GM23248 (cell line): ENCODE results near the gene SH3RF2. TPM values are rescaled to one million over a fixed set of nuclear protein-coding genes. Genes with fewer than 3 reads are reported as not detected.

Experiments used
- DNase-seq: peaks from one replicate; pipeline ENCODE4 v3.0.0-alpha.2; 2015
- H2AFZ ChIP-seq: fragments of 200-600 bp; sonication (generic); 2 replicates; pipeline ENCODE4 v1.6.1; 2016; ENCODE audit warnings: antibody characterized with exemption
- H3F3A ChIP-seq: fragments of 200-600 bp; sonication (generic); 2 replicates; pipeline ENCODE4 v1.6.1; 2016; ENCODE audit warnings: mild to moderate bottlenecking, antibody characterized with exemption, mixed run types; ENCODE audit not compliant: insufficient read depth
- H3K27ac ChIP-seq: fragments of 200-600 bp; sonication (generic); 2 replicates; pipeline ENCODE4 v1.5.1; 2016; ENCODE audit warnings: mild to moderate bottlenecking
- H3K27me3 ChIP-seq: fragments of 200-600 bp; sonication (generic); replicated peaks from 2 replicates; pipeline ENCODE4 v1.6.1; 2016; ENCODE audit warnings: mild to moderate bottlenecking; ENCODE audit not compliant: insufficient read depth
- H3K36me3 ChIP-seq: fragments of 200-600 bp; sonication (generic); 2 replicates; pipeline ENCODE4 v1.6.1; 2016; ENCODE audit warnings: low read depth, mild to moderate bottlenecking
- H3K4me1 ChIP-seq: fragments of 200-600 bp; sonication (generic); 2 replicates; pipeline ENCODE4 v1.6.1; 2016; ENCODE audit warnings: mild to moderate bottlenecking; ENCODE audit not compliant: insufficient read depth
- H3K4me2 ChIP-seq: fragments of 200-600 bp; sonication (generic); one replicate; pipeline ENCODE4 v1.6.1; 2016; ENCODE audit warnings: mild to moderate bottlenecking; ENCODE audit not compliant: unreplicated experiment
- H3K4me3 ChIP-seq: fragments of 200-600 bp; sonication (generic); 2 replicates; pipeline ENCODE4 v1.5.1; 2016; ENCODE audit warnings: mild to moderate bottlenecking
- H3K79me2 ChIP-seq: fragments of 200-600 bp; sonication (generic); 2 replicates; pipeline ENCODE4 v1.6.1; 2016; ENCODE audit warnings: mild to moderate bottlenecking; ENCODE audit not compliant: insufficient read depth
- H3K9ac ChIP-seq: fragments of 200-600 bp; sonication (generic); 2 replicates; pipeline ENCODE4 v1.6.1; 2016; ENCODE audit warnings: mild to moderate bottlenecking
- H3K9me2 ChIP-seq: fragments of 200-600 bp; sonication (generic); 2 replicates; pipeline ENCODE4 v1.6.1; 2016; ENCODE audit warnings: mixed run types, mild to moderate bottlenecking, moderate library complexity; ENCODE audit not compliant: insufficient read depth
- H3K9me3 ChIP-seq: fragments of 200-600 bp; sonication (generic); one replicate; pipeline ENCODE4 v1.6.1; 2017; ENCODE audit warnings: low read depth
- H4K20me1 ChIP-seq: fragments of 200-600 bp; sonication (generic); 2 replicates; pipeline ENCODE4 v1.6.0; 2016; ENCODE audit not compliant: insufficient read depth
- EZH2 ChIP-seq: fragments of 200-600 bp; sonication (generic); IDR thresholded peaks from 2 replicates; pipeline ENCODE4 v1.6.1; 2018; ENCODE audit warnings: antibody characterized with exemption, mild to moderate bottlenecking; ENCODE audit not compliant: insufficient read depth, poor library complexity, severe bottlenecking
- EZH2phosphoT487 ChIP-seq: fragments of 200-600 bp; sonication (generic); IDR thresholded peaks from 2 replicates; pipeline ENCODE4 v1.6.1; 2018; ENCODE audit warnings: antibody characterized with exemption, moderate library complexity, mild to moderate bottlenecking, low read depth; ENCODE audit not compliant: insufficient read depth
- WGBS, 2 experiments: methylation state at CpG; one replicate each; pipeline ENCODE4 v1.1.6; 2015 to 2017; ENCODE audit warnings: low lambda C conversion rate in 2 of 2, low coverage in 1 of 2; ENCODE audit errors: missing lambda C conversion rate in 2 of 2; 5-methylcytosine and 5-hydroxymethylcytosine counted together
- in situ Hi-C: fragments of 300-500 bp; cut with MboI; formaldehyde crosslinking; loops from 2 replicates; pipeline ENCODE4 v1.15.0; 2020
- polyA plus RNA-seq: library from polyadenylated mRNA; unstranded; fragments of >200 nt; fragmentation: Nextera tagmentation; extraction: Ambion mirVana; gene quantifications from 2 replicates; pipeline ENCODE4 v1.2.1, GENCODE V29; 2016
- total RNA-seq: library from RNA; depleted of rRNA; stranded (reverse); fragments of >200 nt; shearing (Covaris generic); gene quantifications from 2 replicates; pipeline ENCODE4 v1.2.3, GENCODE V29; 2014

SH3RF2 gene
- total and polyA plus RNA-seq, 2 experiments from 2014 or later, result 0.21 TPM; not detected in 1

- no peaks in the 10 kb centered on the region for H4K20me1 ChIP-seq
- H3K4me2 ChIP-seq, result no peak overlapping the region
- DNase-seq, result no peak
- H3K27me3 ChIP-seq, result peaks cover 67% of the 10 kb centered on the region
- no peak overlapping the region for H3K9ac ChIP-seq
- no peaks in the 10 kb centered on the region for H3F3A ChIP-seq
- no peak overlapping the region for H3K27ac ChIP-seq
- no peaks in the 10 kb centered on the region for H3K9me3 ChIP-seq
- peaks cover 11% of the 10 kb centered on the region for H3K4me1 ChIP-seq
- H3K36me3 ChIP-seq, result no peaks in the 10 kb centered on the region
- WGBS, 2 experiments, result 94 to 97% methylated on average over 7 of the region's 7 CpGs
- in situ Hi-C loops, result no loop called here
- H3K9me2 ChIP-seq, result no peaks in the 10 kb centered on the region
- TF ChIP-seq EZH2phosphoT487 (no peak), EZH2 (no peak)
- H3K79me2 ChIP-seq, result no peaks in the 10 kb centered on the region
- no peak overlapping the region for H3K4me3 ChIP-seq
- no peak overlapping the region for H2AFZ ChIP-seq
Observed at GRCh38 chr5:145913701-145914100, 22.7 kb upstream of the SH3RF2 start.

DNA sequence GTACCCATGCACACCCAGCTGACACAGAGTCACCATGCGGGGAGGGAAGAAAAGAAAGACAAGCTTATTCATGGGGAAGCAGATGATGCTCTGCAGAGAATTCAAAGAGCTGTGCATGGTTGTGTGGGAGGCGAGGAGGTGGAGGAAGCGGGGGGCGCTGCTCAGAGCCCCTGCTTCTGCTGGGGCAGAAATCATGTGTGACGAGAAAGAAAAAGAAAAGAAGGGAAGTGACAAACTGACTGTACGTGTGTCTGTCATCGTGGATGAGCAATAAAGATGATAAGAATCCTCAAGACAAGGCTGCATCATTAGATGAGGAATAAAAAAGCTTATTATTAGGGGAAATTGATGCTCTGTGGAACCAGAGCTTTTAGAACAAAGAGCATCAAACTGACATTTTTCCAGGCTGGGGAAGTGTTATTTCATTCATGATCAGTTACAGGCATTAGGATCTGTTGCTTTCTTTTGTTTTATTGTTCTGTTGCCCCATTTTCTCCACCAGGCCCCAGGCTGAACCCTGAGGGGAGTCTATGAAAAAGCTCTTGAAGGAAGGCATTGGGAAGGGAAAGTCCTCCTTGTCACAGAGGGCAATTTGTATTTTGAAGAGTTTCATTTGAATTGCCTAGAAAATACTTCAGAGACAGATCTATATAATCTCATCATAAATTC is 20.3 kb upstream of the SH3RF2 start:
- Histone ChIP-seq H4K20me1 (no peaks in the 10 kb centered on the region), H3K4me2 (no peak overlapping the region), H3K27ac (no peak overlapping the region), H3K36me3 (no peaks in the 10 kb centered on the region), H3K4me3 (no peak overlapping the region), H3K9me3 (no peaks in the 10 kb centered on the region), H2AFZ (no peak overlapping the region), H3K27me3 (peaks cover 52% of the 10 kb centered on the region), H3F3A (peaks cover under 1% of the 10 kb centered on the region; the same call in 1 of the 2 replicates), H3K79me2 (no peaks in the 10 kb centered on the region), H3K9ac (no peak overlapping the region), H3K4me1 (peaks cover 14% of the 10 kb centered on the region), H3K9me2 (no peaks in the 10 kb centered on the region)
- TF ChIP-seq EZH2, result no peak
- no peak for TF ChIP-seq EZH2phosphoT487
- in situ Hi-C loops, result no loop called here
- WGBS, 2 experiments, result 83% methylated on average over 7 of the region's 7 CpGs
- no peak for DNase-seq

DNA sequence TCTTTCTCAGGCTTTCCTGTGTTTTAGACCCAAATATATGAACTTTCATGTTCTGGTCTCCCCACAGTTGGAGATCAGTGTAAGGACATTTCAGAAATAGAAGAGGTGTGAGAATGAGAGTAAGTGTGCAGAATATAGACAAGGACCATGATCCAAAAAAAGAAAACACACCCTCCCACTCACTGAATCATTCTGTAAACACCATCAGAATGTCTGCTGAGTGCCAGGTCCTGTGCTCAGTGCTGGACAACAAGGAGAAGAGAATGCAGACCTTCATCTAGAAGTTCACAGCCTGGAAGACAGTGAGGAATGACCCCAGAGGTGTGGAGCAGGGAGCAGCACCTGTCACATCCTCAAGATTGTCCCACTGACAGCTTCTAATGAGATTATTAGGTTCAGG is 19.1 kb upstream of the SH3RF2 start:
- DNase-seq, result peak; percentile 41
- Histone ChIP-seq H2AFZ (no peak overlapping the region), H3K27me3 (peaks cover 42% of the 10 kb centered on the region), H3K36me3 (no peaks in the 10 kb centered on the region), H3K9me3 (no peaks in the 10 kb centered on the region), H3K4me2 (peak overlapping the region; percentile 49), H3K9ac (no peak overlapping the region), H4K20me1 (no peaks in the 10 kb centered on the region), H3K79me2 (no peaks in the 10 kb centered on the region), H3K27ac (no peak overlapping the region), H3K4me1 (peaks cover 20% of the 10 kb centered on the region), H3K4me3 (no peak overlapping the region), H3F3A (peaks cover 6% of the 10 kb centered on the region; the same call in 1 of the 2 replicates), H3K9me2 (no peaks in the 10 kb centered on the region)
- in situ Hi-C loops, result no loop called here
- TF ChIP-seq EZH2phosphoT487 (no peak), EZH2 (no peak)

DNA sequence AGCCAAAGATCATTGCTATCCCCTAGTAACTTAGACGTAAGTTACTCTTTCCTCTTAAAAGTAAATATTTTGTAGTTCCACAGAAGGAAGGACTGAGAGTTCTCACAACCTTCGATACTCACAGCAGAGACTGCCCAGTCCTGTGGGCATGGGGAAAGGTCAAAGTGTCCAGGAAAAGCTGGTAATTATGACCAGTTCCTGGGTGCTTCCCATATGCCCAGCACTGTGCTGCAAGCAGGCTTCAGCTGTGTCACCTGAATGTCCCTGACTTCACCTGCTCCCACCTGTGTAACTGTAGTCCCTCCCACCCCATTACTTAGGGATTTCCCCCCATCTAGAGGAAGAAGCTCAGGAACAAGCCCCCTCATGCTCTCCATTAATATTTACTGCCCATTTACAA is 18.0 kb upstream of the SH3RF2 start:
- Histone ChIP-seq H3K27ac (no peak overlapping the region), H3K27me3 (peaks cover 35% of the 10 kb centered on the region), H3K4me1 (peaks cover 20% of the 10 kb centered on the region), H3K4me2 (no peak overlapping the region), H2AFZ (no peak overlapping the region), H3K79me2 (no peaks in the 10 kb centered on the region), H3K9me3 (no peaks in the 10 kb centered on the region), H3K36me3 (no peaks in the 10 kb centered on the region), H3K4me3 (no peak overlapping the region), H3K9ac (no peak overlapping the region), H3F3A (peaks cover 6% of the 10 kb centered on the region; the same call in 1 of the 2 replicates), H3K9me2 (no peaks in the 10 kb centered on the region), H4K20me1 (no peaks in the 10 kb centered on the region)
- in situ Hi-C loops, result no loop called here
- DNase-seq, result no peak
- 92 to 93% methylated on average over 2 of the region's 2 CpGs for WGBS, 2 experiments
- TF ChIP-seq EZH2phosphoT487 (no peak), EZH2 (no peak)

- in situ Hi-C loops, result no loop called here
- no peaks in the 10 kb centered on the region for H3K9me3 ChIP-seq
- H3K36me3 ChIP-seq, result no peaks in the 10 kb centered on the region
- H3K9me2 ChIP-seq, result no peaks in the 10 kb centered on the region
- DNase-seq, result no peak
- no peak for TF ChIP-seq EZH2phosphoT487
- TF ChIP-seq EZH2, result no peak
- no peaks in the 10 kb centered on the region for H4K20me1 ChIP-seq
- H3K27ac ChIP-seq, result no peak overlapping the region
- no peak overlapping the region for H3K4me3 ChIP-seq
- H3K79me2 ChIP-seq, result no peaks in the 10 kb centered on the region
- 82 to 89% methylated on average over 6 of the region's 6 CpGs for WGBS, 2 experiments
- no peak overlapping the region for H2AFZ ChIP-seq
- H3K4me2 ChIP-seq, result no peak overlapping the region
- peaks cover 11% of the 10 kb centered on the region for H3F3A ChIP-seq
- H3K4me1 ChIP-seq, result peaks cover 21% of the 10 kb centered on the region
- H3K9ac ChIP-seq, result no peak overlapping the region
- H3K27me3 ChIP-seq, result peaks cover 35% of the 10 kb centered on the region
Observed at GRCh38 chr5:145919413-145919812, 17.0 kb upstream of the SH3RF2 start.
